Activated naive CD8-positive, alpha-beta T cell treated with anti-CD3 and anti-CD28 coated beads, Interleukin-2, amount 50 U/mL, for 24 hours (primary cell): ENCODE measurements around the gene FSIP1.
A peak's percentile ranks its signal among the peaks of the same experiment; 100 is the strongest.

Experiments used
- ATAC-seq: fragments of 150-1000 bp; cut with Tn5 transposase; one replicate; pipeline ENCODE4 v1.10.0; 2021
- DNase-seq: peaks from one replicate; pipeline ENCODE4 v3.0.0; 2021
- H3K27ac Mint-ChIP-seq: one replicate; pipeline ENCODE4 v1.8.0; 2021; ENCODE audit warnings: mild to moderate bottlenecking, mixed read lengths
- H3K27me3 Mint-ChIP-seq: one replicate; pipeline ENCODE4 v1.8.0; 2021; ENCODE audit warnings: mixed read lengths
- H3K36me3 Mint-ChIP-seq: one replicate; pipeline ENCODE4 v1.8.0; 2021; ENCODE audit warnings: low read depth, mixed read lengths
- H3K4me1 Mint-ChIP-seq: one replicate; pipeline ENCODE4 v1.8.0; 2021; ENCODE audit warnings: mixed read lengths
- H3K4me3 Mint-ChIP-seq: one replicate; pipeline ENCODE4 v1.8.0; 2021; ENCODE audit warnings: mild to moderate bottlenecking, moderate library complexity, mixed read lengths
- H3K9me3 Mint-ChIP-seq: one replicate; pipeline ENCODE4 v1.8.0; 2021; ENCODE audit warnings: mixed read lengths

Gene FSIP1

DNA sequence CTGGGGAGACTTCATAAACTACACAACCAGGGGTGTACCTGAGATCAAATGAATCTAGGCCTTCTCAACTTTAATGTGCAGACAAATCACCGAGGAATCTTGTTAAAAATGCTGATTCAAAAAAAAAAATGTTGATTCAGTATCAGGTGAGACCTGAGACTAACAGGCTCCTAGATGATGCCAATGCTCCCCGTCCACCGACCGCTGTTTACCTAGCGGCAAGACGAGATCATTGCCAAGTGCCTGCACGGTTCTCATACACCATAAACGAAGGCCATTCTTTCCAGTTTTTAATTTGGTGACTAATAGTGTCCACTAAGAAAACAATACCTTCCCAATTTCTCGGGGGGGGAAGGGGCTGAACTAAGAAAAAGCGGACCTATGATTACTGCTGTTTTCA is 2.5 kb upstream of the FSIP1 start:
- Mint-ChIP-seq H3K4me3 (no peak overlapping the region), H3K4me1 (peaks cover 54% of the 10 kb centered on the region), H3K27ac (no peak overlapping the region), H3K36me3 (no peaks in the 10 kb centered on the region), H3K27me3 (no peaks in the 10 kb centered on the region), H3K9me3 (no peaks in the 10 kb centered on the region)
- ATAC-seq (no peak), DNase-seq (no peak)

DNA sequence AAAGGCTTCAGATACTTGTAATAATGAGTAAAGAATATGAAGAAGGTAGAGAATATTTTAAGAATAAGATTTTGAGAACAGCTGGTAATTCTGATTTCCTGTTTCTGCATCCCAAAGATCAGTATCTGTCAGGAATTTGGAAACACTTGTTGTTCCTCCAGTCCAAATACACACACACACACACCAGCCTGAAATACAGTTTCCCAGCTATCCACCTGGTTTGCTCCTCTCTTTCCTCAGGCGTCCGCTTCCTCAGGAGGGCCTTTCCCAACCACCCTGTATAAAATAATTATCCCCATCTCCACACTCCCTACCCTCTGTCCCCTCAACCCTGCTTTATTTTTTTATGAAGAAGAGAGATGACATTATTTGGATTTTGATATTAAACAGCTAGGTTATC is 2.0 kb upstream of the FSIP1 start:
- DNase-seq (no peak), ATAC-seq (no peak)
- Mint-ChIP-seq H3K27me3 (no peaks in the 10 kb centered on the region), H3K4me3 (no peak overlapping the region), H3K4me1 (peaks cover 54% of the 10 kb centered on the region), H3K9me3 (no peaks in the 10 kb centered on the region), H3K27ac (no peak overlapping the region), H3K36me3 (no peaks in the 10 kb centered on the region)

DNA sequence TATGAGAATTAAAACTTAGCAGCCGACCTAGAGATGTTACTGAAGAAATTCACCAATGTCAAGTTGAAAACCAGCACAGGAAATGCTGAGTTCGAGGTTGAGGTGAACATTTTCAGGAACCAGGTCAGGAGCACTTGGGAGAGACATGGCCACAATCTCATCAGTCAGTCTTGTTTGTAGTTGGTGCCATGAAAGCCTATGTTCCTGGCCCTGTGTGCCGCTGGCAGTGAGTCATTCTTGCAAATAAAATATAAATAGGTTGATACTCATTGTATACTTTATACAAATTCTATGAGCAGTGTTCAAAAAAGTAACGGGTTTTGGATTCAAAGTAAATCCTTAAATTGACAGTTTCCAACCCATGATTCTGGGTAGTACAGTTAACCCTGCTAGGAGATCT is 1.5 kb upstream of the FSIP1 start:
- Mint-ChIP-seq H3K27ac (peak overlapping the region; percentile 62), H3K4me3 (peak overlapping the region; percentile 83), H3K9me3 (no peaks in the 10 kb centered on the region), H3K4me1 (peaks cover 54% of the 10 kb centered on the region), H3K36me3 (no peaks in the 10 kb centered on the region), H3K27me3 (no peaks in the 10 kb centered on the region)
- ATAC-seq (no peak), DNase-seq (no peak)

DNA sequence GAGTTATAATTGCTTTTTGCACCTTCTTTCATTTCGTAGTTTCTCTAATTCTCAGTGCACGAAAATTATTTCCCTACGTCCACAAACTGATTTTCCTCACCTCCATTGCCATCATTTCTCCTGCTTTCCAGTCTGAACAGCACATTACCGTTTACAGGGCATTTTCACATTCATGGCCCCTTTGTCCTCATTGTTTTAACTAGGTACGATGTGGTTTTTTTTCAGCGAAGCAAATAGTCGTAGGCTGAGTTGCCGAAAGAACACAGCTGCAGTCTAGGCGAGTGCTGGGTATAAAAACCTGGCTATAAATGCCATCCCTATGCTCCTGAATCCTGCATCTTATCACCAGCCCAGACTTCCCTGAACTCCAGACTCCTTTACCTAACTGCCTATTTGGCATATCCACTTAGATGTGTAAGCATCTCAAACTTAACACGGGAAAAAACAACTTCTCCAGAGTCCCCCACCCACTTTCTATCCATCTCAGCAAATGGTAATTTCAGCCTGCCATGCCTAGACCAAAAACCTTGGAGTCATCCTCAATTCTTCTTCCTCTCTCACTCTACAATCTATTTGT is 691 bp upstream of the FSIP1 start:
- no peak for ATAC-seq
- H3K27me3 Mint-ChIP-seq = no peaks in the 10 kb centered on the region
- DNase-seq = no peak
- H3K27ac Mint-ChIP-seq = peak overlapping the region; percentile 62
- H3K36me3 Mint-ChIP-seq = no peaks in the 10 kb centered on the region
- H3K4me1 Mint-ChIP-seq = peaks cover 50% of the 10 kb centered on the region
- H3K4me3 Mint-ChIP-seq = peak overlapping the region; percentile 83
- H3K9me3 Mint-ChIP-seq = no peaks in the 10 kb centered on the region

DNA sequence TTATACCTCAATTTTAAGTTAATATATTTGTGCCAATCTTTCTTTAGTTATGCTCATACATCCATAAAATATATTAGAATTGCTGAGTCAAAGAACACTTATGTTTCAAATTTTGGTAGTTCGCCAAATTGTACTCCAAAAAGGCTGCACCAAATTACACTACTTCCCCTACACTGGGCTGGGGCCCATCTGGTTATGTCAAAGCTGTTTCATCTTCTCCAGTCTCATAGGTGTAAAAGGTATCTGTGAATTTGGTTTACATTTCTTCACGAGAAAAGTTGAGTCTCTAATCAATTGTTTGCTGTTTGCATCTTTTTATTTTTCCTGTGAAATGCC is 706 bp downstream of the FSIP1 start:
- H3K27ac Mint-ChIP-seq = peak overlapping the region; percentile 62
- H3K4me1 Mint-ChIP-seq = peaks cover 45% of the 10 kb centered on the region
- ATAC-seq (no peak), DNase-seq (no peak)
- H3K9me3 Mint-ChIP-seq = no peaks in the 10 kb centered on the region
- no peaks in the 10 kb centered on the region for H3K36me3 Mint-ChIP-seq
- peaks cover 2% of the 10 kb centered on the region for H3K27me3 Mint-ChIP-seq
- peak overlapping the region; percentile 83 for H3K4me3 Mint-ChIP-seq

DNA sequence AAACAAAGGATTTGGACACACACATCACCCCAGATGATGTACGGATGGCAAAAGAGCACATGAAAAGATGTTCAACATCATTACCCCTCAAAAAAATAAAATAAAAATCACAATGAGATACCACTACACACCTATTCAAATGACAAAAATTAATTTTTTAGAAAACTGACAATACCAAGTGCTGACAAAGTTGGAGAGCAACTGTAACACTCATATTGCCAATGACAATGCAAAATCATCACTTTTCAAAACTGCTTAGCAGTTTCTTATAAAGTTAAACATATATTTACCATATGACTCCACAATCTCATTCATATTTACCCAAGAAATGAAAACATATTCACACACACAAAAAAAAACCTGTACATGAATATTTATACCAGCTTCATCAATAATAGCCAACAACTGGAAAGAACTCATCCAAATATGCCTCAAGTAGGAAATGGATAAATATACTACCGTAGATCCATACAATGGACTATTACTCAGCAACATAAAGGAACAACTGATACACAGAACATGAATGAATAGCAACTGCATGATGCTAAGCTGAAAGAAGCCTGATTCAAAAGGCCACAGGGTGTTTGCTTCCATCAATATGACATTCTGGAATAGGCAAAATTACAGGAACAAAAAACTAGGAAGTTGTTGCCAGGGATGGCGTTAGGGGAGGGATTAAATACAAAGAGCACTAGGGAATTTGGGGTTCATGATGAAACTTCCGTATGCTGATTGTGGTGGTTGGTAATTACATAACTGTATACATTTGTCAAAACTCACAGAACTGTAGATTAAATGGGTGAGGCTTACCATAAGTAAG is 1.3 kb downstream of the FSIP1 start:
- no peak for DNase-seq
- no peaks in the 10 kb centered on the region for H3K36me3 Mint-ChIP-seq
- peaks cover 42% of the 10 kb centered on the region for H3K4me1 Mint-ChIP-seq
- no peak overlapping the region for H3K27ac Mint-ChIP-seq
- H3K4me3 Mint-ChIP-seq = peak overlapping the region; percentile 83
- no peak for ATAC-seq
- H3K9me3 Mint-ChIP-seq = no peaks in the 10 kb centered on the region
- H3K27me3 Mint-ChIP-seq = peaks cover 2% of the 10 kb centered on the region

DNA sequence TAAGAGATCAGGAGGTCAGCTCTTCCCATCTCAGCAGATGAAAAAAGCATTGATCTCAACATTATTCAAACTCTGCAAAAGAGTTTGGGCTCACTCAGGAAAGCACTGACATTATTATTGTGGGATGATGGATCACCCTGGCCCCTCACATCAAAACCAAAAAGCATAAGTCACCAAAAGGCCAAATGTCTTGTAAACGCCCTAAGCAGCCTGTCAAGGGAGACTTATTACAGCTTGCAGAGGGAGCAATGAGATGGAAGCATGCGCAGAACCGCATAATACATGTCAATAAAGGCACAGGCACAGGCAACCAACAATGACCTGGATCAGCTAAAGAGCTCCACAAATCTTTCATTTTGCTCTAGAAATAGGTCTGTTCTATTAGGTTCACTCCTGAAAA is 4.6 kb downstream of the FSIP1 start:
- Mint-ChIP-seq H3K36me3 (no peaks in the 10 kb centered on the region), H3K9me3 (no peaks in the 10 kb centered on the region), H3K27me3 (peaks cover 2% of the 10 kb centered on the region), H3K4me3 (no peak overlapping the region), H3K4me1 (peaks cover 29% of the 10 kb centered on the region), H3K27ac (no peak overlapping the region)
- no peak for ATAC-seq
- no peak for DNase-seq

DNA sequence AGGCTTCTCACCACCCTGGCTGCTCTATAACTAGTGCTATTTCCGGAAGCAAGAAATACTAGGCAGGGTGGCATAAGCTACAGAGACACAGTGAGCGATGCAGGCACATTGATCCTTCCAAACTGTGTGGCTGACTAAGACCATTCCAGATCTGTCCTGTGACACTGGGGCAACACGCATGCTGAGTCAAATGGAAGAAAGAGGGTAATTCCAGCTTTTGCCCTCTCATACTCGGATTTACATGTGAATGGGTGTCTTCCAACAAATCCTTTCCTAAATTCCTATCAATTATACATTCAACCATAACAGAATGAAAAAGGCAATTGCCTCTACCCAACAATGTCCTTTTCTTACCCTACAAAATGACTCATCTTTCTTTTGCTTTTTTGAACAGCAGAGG is 5.1 kb downstream of the FSIP1 start:
- Mint-ChIP-seq H3K27ac (no peak overlapping the region), H3K4me1 (peaks cover 27% of the 10 kb centered on the region), H3K4me3 (no peak overlapping the region), H3K27me3 (peaks cover 2% of the 10 kb centered on the region), H3K36me3 (no peaks in the 10 kb centered on the region), H3K9me3 (no peaks in the 10 kb centered on the region)
- DNase-seq = no peak
- no peak for ATAC-seq

DNA sequence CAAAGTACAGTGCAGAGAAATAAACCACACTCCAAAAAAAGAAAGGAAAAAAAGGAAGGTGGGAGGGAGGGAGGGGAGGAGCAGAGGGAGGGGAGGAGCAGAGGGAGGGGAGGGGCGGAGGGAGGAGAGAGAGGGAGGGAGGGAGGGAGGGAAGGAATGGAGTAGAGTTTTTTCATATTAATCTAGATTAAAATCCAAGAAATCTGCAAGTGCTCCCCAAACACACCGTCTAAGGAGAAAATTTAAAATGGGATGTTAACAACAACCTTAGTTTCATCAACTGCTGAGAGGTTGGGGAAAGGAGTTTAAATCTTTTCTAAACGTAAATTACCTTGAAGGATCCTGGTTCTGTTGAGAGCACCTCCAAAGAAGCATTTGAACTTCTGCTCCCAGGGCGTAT is 6.6 kb downstream of the FSIP1 start:
- Mint-ChIP-seq H3K9me3 (no peaks in the 10 kb centered on the region), H3K27ac (no peak overlapping the region), H3K4me3 (no peak overlapping the region), H3K27me3 (peaks cover 2% of the 10 kb centered on the region), H3K4me1 (peaks cover 21% of the 10 kb centered on the region), H3K36me3 (no peaks in the 10 kb centered on the region)
- no peak for ATAC-seq
- no peak for DNase-seq

DNA sequence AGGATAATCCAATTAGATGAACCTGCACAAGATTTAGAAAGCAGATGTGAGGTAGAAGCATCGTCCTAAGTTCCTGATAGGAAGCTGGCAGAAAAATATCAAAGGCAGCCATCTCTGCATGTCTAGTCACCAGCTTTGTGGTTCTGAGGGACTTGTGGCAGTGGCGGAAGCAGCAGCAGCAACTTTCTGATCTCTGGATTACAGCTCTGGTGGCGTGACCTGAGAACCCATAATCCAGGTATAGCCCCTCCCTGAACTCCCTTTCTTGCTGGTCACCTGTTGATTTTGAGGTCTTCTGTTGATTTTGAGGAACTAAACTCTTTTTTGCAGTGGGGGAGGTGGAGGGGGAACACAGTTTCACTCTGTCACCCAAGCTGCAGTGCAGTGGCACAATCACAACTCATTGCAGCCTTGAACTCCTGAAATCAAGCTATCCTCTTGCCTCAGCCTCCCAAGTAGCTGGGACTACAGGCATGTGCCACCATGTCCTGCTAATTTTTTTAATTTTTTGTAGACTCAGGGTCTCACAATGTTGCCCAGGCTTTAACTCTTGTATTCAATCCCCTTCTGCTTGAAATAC is 7.9 kb downstream of the FSIP1 start:
- Mint-ChIP-seq H3K27me3 (peaks cover 2% of the 10 kb centered on the region), H3K27ac (no peak overlapping the region), H3K4me1 (peaks cover 21% of the 10 kb centered on the region), H3K4me3 (peak overlapping the region; percentile 20), H3K36me3 (no peaks in the 10 kb centered on the region), H3K9me3 (no peaks in the 10 kb centered on the region)
- DNase-seq = peak; percentile 25
- ATAC-seq = peak; percentile 77

DNA sequence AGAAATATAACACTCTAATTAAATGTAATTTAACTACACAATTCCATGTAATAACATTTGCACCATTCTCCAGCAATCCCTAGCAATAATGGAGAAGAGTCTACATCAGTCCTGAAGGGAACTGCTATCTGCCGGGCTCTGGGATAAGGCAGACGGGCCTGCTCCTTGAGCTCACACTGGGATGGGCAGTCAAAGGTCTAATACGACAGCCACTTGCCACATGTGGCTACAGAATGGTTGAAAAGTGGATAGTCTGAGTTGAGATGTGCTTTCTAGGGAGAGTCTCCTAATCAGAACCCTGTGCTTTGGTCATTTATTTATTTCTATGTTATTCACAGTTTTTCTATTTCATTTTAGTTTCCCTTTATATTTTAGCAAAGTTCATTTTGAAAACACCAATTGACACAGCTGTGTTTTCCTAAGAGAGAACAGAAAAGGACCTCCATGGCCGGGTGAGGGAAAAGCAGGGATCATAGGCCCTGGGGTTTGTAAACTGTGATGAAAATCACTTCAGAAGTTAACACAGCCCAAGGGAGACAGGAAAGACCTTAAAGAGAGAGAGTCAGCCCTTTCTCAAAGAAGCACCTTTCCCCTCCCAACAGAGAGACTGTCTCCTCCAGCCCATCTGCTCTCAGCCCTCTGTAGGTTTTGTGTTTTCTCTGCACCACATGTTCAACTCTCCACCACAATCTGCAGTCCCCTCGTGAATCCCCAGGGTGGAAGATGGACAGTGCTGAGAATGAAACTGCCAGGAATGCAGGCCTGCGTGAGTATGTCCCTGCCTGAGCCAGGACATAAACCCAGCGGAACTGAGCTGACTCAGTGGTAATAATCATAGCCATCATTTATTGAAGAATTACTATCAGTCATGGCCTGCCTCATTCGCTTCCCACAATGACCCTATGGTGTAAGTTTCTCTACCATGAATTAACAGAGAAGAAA is 11.6 kb downstream of the FSIP1 start:
- Mint-ChIP-seq H3K9me3 (no peaks in the 10 kb centered on the region), H3K36me3 (no peaks in the 10 kb centered on the region), H3K4me3 (no peak overlapping the region), H3K4me1 (peaks cover 14% of the 10 kb centered on the region), H3K27ac (no peak overlapping the region), H3K27me3 (no peaks in the 10 kb centered on the region)
- DNase-seq = no peak
- ATAC-seq = no peak

DNA sequence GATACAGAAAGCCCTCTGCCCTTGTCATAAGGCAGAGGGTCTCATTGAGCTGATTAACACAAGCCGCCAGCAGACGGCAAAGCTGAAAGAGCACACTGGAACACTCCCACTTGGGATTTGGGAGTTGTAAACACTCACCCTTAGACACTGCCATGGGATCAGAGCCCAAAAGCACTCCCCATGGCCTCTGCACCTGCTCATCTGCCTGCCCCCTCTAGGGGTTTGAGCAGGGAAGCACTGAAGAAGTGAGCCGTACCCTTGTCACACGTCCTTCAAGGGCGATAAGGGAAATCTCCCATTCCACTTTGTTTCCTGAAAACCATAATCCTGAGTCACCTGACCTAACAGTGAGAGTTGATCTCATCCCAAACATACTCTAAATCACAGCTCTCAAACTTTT is 14.7 kb downstream of the FSIP1 start:
- ATAC-seq (no peak), DNase-seq (no peak)
- H3K27ac Mint-ChIP-seq = no peak overlapping the region
- no peaks in the 10 kb centered on the region for H3K27me3 Mint-ChIP-seq
- no peaks in the 10 kb centered on the region for H3K9me3 Mint-ChIP-seq
- no peaks in the 10 kb centered on the region for H3K36me3 Mint-ChIP-seq
- H3K4me1 Mint-ChIP-seq = no peaks in the 10 kb centered on the region
- H3K4me3 Mint-ChIP-seq = no peak overlapping the region

DNA sequence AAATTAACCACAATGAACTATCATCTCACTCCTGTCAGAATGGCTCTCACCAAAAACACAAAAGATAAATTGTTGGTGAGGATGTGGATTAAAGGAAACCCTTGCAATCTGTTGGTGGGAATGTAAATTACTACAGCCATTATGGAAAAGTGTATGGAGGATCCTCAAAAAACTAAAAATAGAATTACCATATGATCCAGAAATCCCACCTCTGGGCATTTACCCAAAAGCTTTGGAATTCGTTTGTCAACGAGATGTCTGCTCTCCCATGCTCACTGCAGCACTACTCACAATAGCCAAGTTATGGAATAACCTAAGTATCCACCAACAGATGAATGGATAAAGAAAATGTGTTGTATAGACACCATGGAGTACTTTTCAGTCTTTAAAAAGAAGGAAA is 21.6 kb downstream of the FSIP1 start:
- DNase-seq (no peak), ATAC-seq (no peak)
- Mint-ChIP-seq H3K27me3 (peaks cover 3% of the 10 kb centered on the region), H3K9me3 (no peaks in the 10 kb centered on the region), H3K4me1 (no peaks in the 10 kb centered on the region), H3K4me3 (no peak overlapping the region), H3K27ac (no peak overlapping the region), H3K36me3 (no peaks in the 10 kb centered on the region)

DNA sequence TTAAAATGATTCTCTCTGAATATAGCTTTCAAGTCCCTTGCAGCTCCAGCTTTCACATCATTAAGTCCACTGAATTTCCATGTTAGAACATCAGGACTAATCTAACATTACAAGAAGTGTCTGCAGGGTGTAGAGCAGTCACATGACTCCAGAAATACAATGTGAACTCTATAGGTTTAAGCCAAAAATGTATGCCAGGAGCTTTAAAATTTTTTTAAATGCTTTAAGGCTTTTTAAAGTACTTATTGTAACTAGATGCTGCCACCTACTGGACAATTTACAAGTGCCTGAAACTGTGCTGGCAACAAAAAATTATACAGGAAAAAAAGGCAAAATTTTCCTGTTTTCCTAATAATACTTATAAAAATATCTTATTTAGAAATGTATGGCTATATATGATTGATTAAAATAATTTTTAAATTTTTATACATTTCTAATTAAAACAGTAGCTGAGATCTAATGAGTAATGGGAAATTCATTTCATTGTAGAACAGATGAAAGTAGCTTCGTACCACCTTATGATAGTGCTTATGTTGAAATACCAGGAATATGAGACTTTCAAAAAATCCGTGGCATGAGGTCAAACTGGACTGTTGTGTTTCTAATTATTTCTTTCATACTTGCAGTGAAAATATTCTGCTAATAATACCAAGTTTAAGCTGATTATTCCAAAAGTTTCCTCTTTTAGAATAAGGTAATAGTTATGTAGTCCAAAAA is 25.7 kb downstream of the FSIP1 start:
- ATAC-seq = no peak
- H3K4me3 Mint-ChIP-seq = no peak overlapping the region
- H3K27me3 Mint-ChIP-seq = peaks cover 11% of the 10 kb centered on the region
- no peak overlapping the region for H3K27ac Mint-ChIP-seq
- no peaks in the 10 kb centered on the region for H3K9me3 Mint-ChIP-seq
- H3K4me1 Mint-ChIP-seq = no peaks in the 10 kb centered on the region
- no peak for DNase-seq
- H3K36me3 Mint-ChIP-seq = no peaks in the 10 kb centered on the region
